HL-60 (cell line): ENCODE results near the gene COL9A1.

Source experiments
- DNase-seq, 2 experiments: peaks; one replicate each; pipeline ENCODE4 v3.0.0-alpha.2; 2010 to 2020; ENCODE audit warnings: low read depth in 1 of 2, low spot score in 1 of 2
- H3K27ac ChIP-seq: fragments of 250-450 bp; sonication (Bioruptor Pico); replicated peaks from 2 replicates; pipeline ENCODE4 v1.5.1; 2020; ENCODE audit warnings: mild to moderate bottlenecking, moderate library complexity
- H3K27me3 ChIP-seq: fragments of 250-450 bp; sonication (Bioruptor Pico); 2 replicates; pipeline ENCODE4 v1.5.1; 2021; ENCODE audit warnings: mild to moderate bottlenecking, moderate library complexity; ENCODE audit not compliant: insufficient read depth, poor library complexity, severe bottlenecking
- H3K4me3 ChIP-seq: replicated peaks from 2 replicates; pipeline ENCODE4 v1.5.1; 2011; ENCODE audit warnings: mild to moderate bottlenecking, control low read depth, low read length; ENCODE audit not compliant: insufficient read depth
- CTCF ChIP-seq: IDR thresholded peaks from one replicate; pipeline ENCODE4 v1.5.1; 2011; ENCODE audit warnings: low read length, control low read depth, inconsistent platforms; ENCODE audit not compliant: insufficient read depth
- GABPA ChIP-seq: IDR thresholded peaks from 2 replicates; pipeline ENCODE4 v1.6.1; 2012; ENCODE audit warnings: low read depth
- POLR2AphosphoS5 ChIP-seq: IDR thresholded peaks from 2 replicates; pipeline ENCODE4 v1.6.1; 2012; ENCODE audit warnings: low read depth
- REST ChIP-seq: IDR thresholded peaks from 2 replicates; pipeline ENCODE4 v1.6.1; 2012; ENCODE audit warnings: low read depth; ENCODE audit not compliant: insufficient replicate concordance
- SPI1 ChIP-seq: IDR thresholded peaks from 2 replicates; pipeline ENCODE4 v1.6.1; 2012; ENCODE audit warnings: low read depth, mild to moderate bottlenecking, borderline replicate concordance

Gene COL9A1

GRCh38 chr6:70299456-70299855, 3.4 kb downstream of the COL9A1 start:
- Histone ChIP-seq H3K4me3 (no peak overlapping the region), H3K27ac (no peak overlapping the region), H3K27me3 (peaks cover 6% of the 10 kb centered on the region)
- no peak for DNase-seq
- TF ChIP-seq REST: peak; percentile 90
- TF ChIP-seq POLR2AphosphoS5: no peak

GRCh38 chr6:70298068-70298467, 4.8 kb downstream of the COL9A1 start:
- Histone ChIP-seq H3K27ac (no peak overlapping the region), H3K4me3 (no peak overlapping the region), H3K27me3 (peaks cover 6% of the 10 kb centered on the region)
- TF ChIP-seq GABPA (no peak), POLR2AphosphoS5 (no peak), REST (no peak), CTCF (no peak), SPI1 (no peak)
- DNase-seq: no peak

DNA sequence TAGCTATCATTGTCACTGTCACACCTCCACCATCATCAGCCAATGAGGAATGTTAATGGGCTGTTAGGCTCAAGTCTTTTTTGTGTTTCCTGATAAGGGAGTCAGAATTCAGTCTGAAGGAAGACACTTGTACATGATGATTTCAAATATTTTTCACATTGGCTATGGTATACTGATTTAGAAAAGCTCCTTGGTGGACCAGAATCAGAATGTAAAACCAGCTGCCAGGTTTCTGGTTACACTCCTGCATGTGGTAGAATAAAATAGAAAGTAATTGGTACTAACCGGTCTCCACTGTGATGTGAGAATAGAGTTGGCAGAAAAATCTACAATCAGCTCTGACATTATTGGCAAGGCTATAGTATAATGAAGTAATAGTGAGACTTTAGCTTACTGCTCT, 10.7 kb downstream of the COL9A1 start:
- TF ChIP-seq CTCF (no peak), REST (no peak), GABPA (no peak), SPI1 (no peak), POLR2AphosphoS5 (no peak)
- H3K27ac ChIP-seq: no peak overlapping the region

GRCh38 chr6:70289299-70289698, 13.6 kb downstream of the COL9A1 start:
- no peak for DNase-seq
- H3K27me3 ChIP-seq: peaks cover 4% of the 10 kb centered on the region
- no peak overlapping the region for H3K27ac ChIP-seq
- TF ChIP-seq SPI1 (no peak), REST (no peak), CTCF (no peak), GABPA (no peak)
- no peak overlapping the region for H3K4me3 ChIP-seq

More for the DNA sequence above, 10.7 kb downstream of the COL9A1 start:
- Histone ChIP-seq H3K4me3 (no peak overlapping the region), H3K27me3 (no peaks in the 10 kb centered on the region)
- no peak for DNase-seq
